Hippocampal formation (tissue), 2 donors: ENCODE measurements around the gene BAX.

Source experiments
- DNase-seq, 2 donors: peaks; one replicate each; lab custom pipeline; 2025; lab: John Stamatoyannopoulos, UW

The BAX gene

DNA sequence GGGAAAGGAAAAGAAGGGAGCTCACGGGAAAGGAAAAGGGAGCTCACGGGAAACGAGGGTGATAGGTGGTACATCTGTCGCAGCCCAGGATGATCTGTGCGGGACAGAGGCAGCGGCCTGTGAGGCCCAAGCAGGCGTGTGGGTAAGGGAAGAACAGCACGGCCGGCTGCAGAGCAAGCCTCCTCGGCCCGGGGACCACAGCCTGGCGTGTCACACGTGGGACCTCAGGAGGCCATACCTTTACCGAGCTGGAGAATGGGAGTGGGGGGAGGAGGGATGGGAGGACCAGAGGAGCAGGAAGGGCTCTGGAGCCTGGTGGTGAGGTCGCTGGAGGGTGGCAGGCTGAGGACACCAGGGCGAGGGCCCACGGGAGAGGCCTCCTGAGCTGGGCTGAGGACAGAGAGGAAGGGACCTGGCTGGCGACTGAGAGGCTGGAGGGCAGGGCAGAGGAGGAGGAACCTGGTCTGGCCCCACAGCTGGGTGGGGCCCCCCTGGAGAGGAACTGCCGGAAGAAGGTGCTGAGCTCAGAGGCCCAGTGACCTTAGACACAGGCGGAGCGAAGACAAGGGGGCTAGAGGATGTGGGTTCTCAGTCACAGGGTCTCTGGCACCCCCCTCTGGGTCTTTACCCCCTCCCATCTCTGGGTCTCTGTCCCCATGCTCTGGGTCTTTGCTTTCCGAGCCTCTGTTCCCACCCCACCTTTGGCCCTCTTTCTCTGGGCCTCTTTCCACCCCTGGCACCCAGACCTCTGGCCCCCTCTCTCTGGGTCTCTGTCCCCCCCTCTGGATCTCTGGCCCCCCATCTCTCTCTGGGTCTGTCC lies 7.6 kb downstream of the BAX start:
- DNase-seq = peak in 1 of 2 donors; percentile 9

DNA sequence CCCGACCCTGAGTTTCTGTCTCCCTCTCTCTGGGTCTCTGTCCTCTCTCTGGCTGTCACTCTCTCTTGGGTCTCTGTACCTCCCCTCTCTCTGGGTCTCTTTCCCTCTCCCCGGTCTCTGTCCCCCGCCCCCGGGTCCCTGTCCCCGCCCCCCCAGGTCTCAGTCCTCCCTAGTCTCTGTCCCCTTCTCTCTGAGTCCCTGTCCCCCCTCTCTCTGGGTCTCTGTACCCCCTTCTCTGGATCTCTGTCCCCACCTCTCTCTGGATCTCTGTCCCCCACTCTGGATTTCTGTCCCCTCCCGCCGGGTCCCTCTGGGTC lies 8.1 kb downstream of the BAX start:
- no peak for DNase-seq

DNA sequence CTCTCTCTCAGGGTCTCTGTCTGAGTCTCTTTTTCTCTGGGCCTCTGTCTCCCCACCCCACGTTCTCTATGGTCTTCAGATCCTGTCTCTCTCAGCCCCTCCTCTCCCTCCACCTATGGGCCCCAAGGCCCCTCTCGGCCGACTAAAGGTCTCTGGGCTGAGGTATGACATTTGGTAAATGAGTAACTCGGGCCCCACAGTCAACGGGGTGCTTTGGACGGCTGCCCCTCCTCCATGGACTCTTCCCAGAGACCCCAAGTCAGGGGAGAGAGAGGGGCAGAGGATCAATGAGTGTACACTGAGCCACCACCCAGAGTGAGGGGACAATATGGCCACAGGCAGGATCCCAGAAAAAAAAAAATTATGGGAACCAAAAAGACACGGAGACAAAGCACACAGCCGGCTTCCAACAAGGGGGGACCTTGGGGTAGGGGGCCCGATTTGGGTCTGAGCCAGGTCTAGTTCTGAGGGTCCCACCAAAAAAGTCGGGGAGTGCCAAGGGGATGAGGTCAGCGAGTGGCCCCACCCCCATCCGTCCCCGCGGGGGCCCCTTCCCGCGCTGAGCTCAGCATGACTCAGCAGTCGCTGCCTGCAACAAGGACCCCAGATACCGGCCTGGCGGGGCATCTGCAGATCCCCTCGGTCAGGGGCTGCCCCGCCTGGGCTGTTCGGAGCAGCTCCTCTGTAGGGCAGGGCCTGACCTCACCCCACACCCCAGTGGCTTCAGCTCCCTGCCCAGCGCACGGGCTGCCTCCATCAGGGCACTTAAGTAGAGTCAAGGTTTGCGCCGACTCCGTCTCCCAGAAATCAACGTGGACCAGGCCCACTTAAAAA lies 8.9 kb downstream of the BAX start:
- DNase-seq = peak; percentile 25 to 53

DNA sequence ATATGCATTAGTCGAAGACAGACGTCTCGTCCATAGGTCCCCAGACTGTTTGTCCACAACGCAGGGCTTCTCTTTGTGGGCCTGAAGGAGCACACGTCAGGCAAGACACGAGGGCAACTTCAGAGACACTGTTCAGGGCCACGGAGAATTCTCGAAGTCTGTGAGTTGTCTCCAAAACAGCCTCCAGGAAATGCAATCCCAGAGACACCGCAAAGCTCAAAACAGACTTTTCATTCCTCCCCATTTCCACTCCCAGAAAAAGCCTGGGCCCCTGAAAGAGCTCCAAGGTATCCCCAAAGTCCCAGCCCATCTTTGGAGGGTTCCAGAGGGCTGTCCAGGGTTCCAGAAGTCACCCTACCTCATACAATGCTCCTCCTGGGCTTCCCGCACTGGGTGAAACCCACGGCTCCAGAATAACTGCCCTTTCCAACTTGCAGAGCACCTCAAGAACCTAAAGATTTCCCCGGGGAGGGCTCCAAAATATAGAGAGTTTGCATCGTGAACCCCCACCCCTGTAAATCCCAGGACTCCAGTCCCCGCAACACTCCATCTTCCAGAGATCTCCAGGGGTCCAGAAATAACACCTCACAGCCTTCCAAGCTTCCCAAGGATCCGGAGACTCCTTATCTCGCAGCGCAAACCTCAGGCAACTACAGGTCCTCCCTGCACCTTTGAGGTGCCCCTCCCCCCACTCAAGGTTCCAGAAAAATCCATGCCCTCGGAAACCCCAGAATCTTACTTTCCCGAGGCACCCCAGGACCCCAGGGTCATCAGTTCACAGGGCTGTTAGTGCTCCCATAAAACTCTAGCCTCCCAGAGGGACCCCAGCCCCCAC lies 9.7 kb downstream of the BAX start:
- DNase-seq = peak; percentile 25 to 47

DNA sequence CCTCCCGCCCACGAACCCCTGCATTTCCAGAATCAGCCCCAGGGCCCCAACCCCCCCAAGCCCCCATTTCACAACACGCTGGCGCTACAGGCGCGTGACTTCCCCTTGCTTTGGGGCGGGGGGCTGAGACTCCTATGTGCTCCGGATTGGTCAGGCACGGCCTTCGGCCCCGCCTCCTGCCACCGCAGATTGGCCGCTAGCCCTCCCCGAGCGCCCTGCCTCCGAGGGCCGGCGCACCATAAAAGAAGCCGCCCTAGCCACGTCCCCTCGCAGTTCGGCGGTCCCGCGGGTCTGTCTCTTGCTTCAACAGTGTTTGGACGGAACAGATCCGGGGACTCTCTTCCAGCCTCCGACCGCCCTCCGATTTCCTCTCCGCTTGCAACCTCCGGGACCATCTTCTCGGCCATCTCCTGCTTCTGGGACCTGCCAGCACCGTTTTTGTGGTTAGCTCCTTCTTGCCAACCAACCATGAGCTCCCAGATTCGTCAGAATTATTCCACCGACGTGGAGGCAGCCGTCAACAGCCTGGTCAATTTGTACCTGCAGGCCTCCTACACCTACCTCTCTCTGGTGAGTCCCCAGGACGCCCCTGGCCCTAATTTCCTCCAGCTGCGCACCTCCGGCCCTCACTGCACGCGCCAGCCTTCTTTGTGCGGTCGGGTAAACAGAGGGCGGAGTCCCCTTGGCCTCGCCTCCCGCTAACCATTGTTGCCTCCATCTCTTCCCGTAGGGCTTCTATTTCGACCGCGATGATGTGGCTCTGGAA lies 10.5 kb downstream of the BAX start, which contains the start of gene FTL:
Gene FTL (plus strand): TSS at position 270 of the 766 bp plus-strand sequence. CDS start 199 bp downstream, at position 469.
- DNase-seq = peak; percentile 98

DNA sequence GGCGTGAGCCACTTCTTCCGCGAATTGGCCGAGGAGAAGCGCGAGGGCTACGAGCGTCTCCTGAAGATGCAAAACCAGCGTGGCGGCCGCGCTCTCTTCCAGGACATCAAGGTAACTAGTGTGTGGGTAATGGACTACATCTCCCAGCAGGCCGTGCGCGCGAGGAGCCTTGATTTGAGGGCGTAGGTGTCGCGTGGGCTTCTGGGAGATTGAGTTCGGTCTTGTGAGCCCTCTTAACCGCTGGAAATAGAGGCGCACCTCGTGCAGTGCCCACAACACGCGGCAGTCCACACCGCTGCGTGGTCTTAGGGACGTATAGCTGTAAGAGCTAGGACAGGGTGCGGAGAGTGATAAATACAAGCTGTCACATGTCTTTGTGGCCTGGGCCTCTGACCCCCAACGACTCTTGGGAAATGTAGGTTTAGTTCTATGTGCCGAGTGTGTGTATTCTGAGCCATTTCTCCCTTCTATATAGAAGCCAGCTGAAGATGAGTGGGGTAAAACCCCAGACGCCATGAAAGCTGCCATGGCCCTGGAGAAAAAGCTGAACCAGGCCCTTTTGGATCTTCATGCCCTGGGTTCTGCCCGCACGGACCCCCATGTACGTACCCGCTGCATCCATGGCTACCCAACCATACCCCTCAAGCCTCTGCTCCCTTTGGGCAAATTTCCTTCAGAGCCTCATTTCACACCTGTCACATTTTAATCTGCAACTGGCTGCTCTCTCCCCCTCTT lies 11.3 kb downstream of the BAX start:
- DNase-seq = peak; percentile 64 to 76

DNA sequence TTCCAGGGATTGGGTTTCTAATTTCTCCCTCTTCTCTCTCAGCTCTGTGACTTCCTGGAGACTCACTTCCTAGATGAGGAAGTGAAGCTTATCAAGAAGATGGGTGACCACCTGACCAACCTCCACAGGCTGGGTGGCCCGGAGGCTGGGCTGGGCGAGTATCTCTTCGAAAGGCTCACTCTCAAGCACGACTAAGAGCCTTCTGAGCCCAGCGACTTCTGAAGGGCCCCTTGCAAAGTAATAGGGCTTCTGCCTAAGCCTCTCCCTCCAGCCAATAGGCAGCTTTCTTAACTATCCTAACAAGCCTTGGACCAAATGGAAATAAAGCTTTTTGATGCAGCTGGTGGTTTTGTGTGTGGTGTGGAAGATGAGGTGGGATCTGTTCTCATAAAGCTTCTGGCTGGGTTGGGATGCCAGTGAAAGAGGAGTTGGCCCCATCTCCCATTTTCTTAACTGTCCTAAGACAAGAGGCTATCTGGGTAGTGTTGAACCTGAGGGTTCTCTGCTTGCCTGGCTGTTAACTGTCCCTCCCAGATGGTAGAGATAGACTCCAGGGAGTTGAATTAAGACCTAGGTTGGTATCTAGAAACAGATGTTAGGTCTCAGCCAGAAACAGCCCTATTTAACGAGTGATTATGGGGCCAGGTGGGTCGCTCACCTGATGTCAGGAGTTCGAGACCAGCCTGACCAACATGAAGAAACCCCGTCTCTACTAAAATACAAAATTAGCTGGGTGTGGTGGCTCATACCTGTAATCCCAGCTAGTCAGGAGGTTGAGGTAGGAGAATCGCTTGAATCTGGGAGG lies 12.1 kb downstream of the BAX start:
- no peak for DNase-seq

DNA sequence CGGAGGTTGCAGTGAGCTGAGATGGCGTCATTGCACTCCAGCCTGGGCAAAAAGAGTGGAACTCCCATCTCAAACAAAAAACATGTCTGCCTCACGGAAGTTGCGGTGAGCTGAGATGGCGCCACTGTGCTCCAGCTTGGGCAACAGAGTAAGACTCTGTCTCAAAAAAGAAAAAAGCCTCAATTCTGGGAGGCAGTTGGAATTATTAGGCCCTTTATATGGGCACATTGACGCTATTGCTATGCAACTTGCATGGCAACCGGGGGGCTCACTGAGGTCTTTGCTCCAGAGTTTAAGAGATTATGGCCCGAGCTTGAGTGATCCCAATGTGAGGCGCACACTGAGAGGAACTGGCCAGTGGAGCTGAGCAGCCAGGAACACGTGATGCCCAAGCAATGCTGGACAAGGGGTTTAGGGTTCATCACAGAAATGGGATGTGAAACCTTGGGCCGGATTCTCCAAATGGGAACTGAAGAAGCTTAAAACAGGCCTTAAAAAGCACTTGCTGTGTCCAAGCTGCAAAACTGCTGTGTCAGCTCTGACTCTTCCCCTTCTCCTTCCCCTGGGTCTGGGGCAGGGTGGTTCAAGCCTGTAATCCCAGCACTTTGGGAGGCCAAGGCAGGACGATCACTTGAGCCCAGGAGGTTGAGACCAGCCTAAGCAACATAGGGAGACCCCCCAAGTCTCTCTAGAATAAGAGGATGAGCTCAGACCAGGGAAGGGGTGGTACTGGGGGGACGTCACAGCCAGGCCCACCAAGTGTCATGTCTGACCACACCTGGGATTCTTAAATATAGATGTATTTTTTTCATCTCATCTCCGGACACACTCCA lies 12.9 kb downstream of the BAX start:
- DNase-seq = peak; percentile 26 to 54

DNA sequence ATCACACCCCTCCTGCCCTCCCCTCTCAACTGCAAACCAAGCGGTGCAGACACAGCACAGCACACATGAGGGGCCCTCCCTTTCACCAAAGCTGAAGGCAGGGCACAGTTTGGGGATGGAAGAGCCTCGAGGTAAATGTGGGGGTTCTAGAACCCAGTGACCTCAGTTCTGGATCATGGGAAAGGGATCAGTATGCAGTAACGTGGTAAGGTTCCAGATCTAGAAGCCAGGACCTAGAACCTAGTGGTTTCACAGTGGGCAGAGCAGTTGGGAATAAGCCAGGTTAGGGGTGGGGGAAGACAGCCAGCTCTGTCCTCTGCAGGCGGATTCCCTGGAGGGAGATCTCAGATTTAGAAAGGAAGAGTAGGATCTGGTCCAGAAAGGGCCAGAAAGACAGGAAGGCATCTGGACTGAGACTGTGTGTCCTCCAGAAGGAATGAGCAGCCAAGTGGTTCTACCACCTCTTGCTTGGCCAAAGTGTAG lies 13.5 kb downstream of the BAX start:
- DNase-seq = no peak

DNA sequence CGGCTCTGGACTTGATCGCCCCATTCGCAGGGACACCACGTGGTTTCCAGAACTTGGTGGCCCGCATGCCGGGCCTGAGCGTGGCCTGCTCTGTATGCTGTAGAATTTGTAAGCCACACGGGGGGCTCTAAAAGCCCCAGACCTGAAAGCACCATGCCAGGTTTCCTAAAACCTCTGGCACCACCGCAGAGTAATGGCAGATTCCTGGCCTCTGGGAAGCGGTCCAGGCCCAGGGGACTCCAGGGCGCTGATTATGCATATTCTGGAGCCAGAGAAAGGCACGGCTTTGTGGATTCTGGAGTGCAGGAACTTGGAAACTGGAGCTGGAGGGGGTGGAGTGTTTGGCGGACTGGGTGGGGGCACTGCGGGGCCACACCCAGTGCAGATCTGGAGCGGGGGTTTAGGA lies 14.1 kb downstream of the BAX start:
- DNase-seq = no peak

DNA sequence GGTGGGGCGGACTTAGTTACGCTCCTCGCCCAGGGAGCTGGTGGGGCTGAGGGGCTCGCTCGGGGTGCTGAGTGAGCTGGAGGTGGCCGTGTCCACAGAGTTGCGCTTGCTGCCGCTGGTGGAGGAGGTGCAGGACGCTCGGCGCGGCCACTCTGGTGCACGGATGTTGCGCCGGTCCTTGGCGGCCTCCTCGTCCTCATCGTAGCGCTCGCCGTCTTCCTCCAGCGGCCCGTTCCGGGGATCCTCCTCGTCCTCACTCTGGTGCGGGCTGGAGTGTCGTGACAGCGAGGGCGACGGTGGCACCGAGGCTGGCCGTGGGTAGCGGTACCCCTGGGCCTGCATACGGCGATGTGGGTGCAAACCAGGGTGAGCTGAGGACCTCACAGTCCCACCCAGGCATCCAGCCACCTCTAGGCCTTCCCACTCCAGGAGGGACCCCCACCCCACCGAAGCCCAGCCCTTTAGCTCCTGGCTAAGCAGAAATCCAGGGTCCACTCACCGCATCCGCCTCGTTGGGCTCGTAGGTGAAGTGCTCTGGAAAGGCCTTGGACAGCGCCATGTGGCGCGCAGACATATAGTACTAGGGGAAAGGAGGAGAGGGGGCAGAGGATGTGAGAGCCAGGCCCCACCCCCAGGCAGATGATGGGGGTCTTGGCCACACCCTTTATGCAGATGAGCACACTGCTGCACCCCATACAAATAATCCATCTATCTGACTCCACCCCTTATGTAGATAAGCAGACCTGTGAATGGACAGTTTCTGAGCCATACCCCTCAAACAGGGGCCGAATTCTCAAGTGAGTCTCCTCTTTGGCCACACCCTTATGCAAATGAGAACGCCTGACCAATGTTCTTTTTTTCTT lies 14.8 kb downstream of the BAX start:
- no peak for DNase-seq

DNA sequence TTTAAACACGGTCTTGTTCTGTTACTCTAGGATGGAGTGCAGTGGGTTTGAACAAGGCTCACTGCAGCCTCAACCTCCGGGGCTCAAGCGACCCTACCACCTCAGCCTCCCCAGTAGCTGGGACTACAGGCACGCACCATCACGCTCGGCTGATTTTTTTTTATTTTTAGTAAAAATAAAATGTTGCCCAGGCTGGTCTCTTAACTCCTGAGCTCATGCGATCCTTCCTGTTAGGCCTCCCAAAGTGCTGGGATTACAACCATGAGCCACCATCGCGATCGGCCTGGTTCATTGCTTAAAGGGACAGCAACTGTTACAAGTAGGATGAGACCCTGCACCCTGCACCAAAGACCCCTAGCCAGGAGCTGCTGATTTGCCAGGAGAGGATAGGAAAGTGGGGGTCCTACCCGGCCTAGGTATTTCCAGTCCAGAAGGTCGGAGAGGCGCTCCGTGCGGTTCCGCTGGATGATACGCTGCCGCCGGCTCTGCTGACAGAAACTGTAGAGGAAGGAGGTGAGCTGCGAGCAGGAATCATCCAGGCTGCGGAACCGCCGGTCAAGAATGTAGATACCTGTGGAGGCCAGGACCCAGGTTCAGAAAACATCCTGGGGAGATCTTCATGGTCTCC lies 15.6 kb downstream of the BAX start:
- DNase-seq = no peak

DNA sequence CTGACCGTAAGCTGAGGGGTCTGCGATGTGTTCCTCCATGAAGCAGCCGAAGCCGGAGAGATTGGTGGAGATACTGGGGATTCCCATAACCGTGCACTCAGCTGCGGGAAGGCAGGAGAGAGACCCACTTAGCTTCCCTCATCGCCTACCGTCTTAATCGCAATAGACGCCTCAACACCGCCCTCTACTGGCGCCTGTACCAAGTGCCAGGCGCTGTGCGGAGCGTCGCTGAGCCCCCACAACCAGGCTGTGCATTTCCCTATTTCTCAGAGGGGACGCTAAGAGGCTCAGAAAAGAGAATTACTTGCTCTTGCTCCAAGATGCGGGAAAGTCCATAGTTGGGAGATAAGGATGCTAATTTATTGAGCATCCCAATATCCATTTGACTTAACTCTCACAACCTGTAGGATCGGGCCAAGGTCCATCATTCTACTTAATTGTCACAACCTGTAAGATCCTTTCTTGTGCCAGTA lies 16.3 kb downstream of the BAX start:
- peak; percentile 40 to 76 for DNase-seq

DNA sequence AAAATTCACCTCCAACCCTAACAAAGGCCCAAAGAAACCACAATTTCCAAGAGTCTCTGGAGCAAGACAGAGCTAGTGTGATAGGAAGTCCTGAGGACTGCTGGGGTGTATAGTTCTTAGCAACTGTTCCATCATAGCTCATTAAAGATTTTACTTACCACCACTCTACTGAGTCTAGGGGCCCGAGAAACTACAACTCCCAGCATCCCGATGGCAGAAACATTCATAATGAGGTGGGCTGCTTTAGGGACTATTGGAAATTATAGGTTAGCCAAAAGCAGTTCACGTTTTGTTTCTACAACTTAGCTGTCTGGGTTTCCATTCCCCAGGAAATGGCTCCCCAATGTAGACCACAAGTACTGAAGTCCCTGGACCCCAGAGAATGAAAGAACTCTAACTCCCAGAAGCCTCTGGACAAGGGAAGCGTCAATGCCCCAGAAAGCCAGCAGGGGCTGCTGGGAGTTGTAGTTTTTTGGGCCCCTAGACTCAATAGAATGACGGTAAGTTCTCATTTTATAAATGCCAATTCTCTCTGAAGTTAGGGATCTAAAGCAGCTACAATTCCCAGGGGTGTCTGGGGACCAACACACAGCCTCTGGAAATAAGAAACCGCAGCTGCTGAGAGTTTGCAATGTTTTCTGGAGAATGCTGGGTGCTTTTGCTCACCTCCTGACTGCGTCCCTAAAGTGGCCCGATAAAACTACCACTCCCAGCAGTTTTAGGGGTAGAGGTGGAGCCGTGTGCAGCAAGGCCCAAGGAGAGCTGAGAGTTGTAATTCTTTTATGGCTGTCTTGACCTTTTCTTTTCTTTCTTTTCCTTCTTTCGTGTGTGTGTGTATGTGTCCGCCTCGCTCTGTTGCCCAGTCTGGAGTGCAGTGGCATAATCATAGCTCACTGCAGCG lies 21.5 kb downstream of the BAX start:
- DNase-seq = no peak

DNA sequence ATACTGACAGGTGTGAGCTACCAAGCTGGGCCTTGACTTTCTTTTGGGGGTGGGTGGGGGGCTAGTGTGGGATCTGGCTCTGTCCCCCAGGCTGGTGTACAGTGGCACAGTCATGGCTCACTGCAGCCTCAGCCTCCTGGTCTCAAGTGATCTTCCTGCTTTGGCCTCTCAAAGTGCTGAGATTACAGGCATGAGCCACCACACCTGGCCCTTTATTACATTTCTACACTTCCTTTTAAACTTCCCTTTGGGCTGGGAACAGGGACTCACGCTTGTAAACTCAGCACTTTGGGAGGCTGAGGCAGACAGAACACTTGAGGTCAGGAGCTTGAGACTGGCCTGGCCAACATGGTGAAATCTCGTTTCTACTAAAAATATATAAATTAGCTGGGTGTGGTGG lies 22.4 kb downstream of the BAX start:
- no peak for DNase-seq

DNA sequence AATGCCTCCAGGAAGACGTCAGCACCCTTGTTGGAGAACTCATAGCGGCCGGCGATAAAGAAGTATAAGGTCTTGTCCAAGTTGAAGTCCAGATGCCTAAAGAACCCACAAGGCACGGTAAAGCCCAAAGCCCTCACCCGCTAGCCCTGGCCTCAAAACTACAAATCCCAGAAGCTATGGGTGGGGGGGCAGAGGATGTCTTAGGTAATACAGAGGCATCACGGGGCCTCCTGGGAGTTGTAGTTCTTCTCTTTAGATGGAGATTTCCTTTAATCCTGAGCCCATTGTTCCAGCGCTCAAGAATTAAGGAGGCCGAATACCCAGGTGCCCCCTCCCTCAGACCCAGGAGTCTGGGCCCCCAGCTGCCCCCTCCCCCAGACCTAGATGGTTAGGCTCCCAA lies 27.6 kb downstream of the BAX start:
- DNase-seq = no peak
